RWPE2 (cell line): ENCODE measurements around the gene SYTL3.
"Not testable (repeated sequence)": the region's sequence is repeated elsewhere in the genome, so short reads cannot be mapped to it uniquely, and the experiment has no call there.

ENCODE experiments used
- ATAC-seq: fragments of 200-7000 bp; cut with Tn5 transposase; 3 replicates; pipeline ENCODE4 v1.9.1; 2021; ENCODE audit warnings: low read depth
- DNase-seq: peaks from one replicate; pipeline ENCODE4 v3.0.0-alpha.2; 2020; ENCODE audit warnings: low spot score
- H3K27ac ChIP-seq: fragments of 450-650 bp; 2 replicates; pipeline ENCODE4 v1.5.1; 2017; ENCODE audit warnings: mild to moderate bottlenecking; ENCODE audit not compliant: poor library complexity, severe bottlenecking
- H3K27me3 ChIP-seq: fragments of 250-450 bp; sonication (Bioruptor Pico); 2 replicates; pipeline ENCODE4 v1.5.1; 2021; ENCODE audit warnings: mild to moderate bottlenecking, moderate library complexity; ENCODE audit not compliant: insufficient read depth, poor library complexity, severe bottlenecking
- H3K36me3 ChIP-seq: fragments of 250-450 bp; sonication (Bioruptor Pico); 2 replicates; pipeline ENCODE4 v1.5.1; 2020; ENCODE audit warnings: low read depth, mild to moderate bottlenecking, moderate library complexity
- H3K4me1 ChIP-seq: fragments of 250-450 bp; sonication (Bioruptor Pico); 2 replicates; pipeline ENCODE4 v1.5.1; 2021; ENCODE audit warnings: mild to moderate bottlenecking, moderate library complexity; ENCODE audit not compliant: insufficient read depth, poor library complexity, severe bottlenecking
- H3K4me3 ChIP-seq: fragments of 250-450 bp; sonication (Bioruptor Pico); 2 replicates; pipeline ENCODE4 v1.5.1; 2021; ENCODE audit warnings: mild to moderate bottlenecking, moderate library complexity; ENCODE audit not compliant: severe bottlenecking
- H3K9me3 ChIP-seq: fragments of 250-450 bp; sonication (Bioruptor Pico); 2 replicates; pipeline ENCODE4 v1.5.1; 2021; ENCODE audit warnings: mild to moderate bottlenecking, moderate library complexity; ENCODE audit not compliant: severe bottlenecking
- CTCF ChIP-seq: fragments of 450-650 bp; IDR thresholded peaks from one replicate; pipeline ENCODE4 v1.5.1; 2017; ENCODE audit warnings: mild to moderate bottlenecking, moderate library complexity; ENCODE audit not compliant: poor library complexity, severe bottlenecking

SYTL3 gene

GRCh38 chr6:158789115-158789917 is 139.5 kb downstream of the SYTL3 start:
- TF ChIP-seq CTCF: no peak
- H3K27me3 ChIP-seq: no peaks in the 10 kb centered on the region
- no peak for ATAC-seq
- no peaks in the 10 kb centered on the region for H3K9me3 ChIP-seq
- no peak for DNase-seq
- H3K4me3 ChIP-seq: no peak overlapping the region
- H3K36me3 ChIP-seq: peaks cover 83% of the 10 kb centered on the region
- H3K4me1 ChIP-seq: peaks cover 39% of the 10 kb centered on the region
- H3K27ac ChIP-seq: peak overlapping the region; percentile 92

- Histone ChIP-seq H3K27me3 (no peaks in the 10 kb centered on the region), H3K4me1 (peaks cover 42% of the 10 kb centered on the region), H3K4me3 (no peak overlapping the region), H3K27ac (peak overlapping the region; percentile 7), H3K9me3 (no peaks in the 10 kb centered on the region), H3K36me3 (peaks cover 79% of the 10 kb centered on the region)
- ATAC-seq (no peak), DNase-seq (no peak)
- no peak for TF ChIP-seq CTCF
Measured at GRCh38 chr6:158791274-158791855, 141.5 kb downstream of the SYTL3 start.

- peaks cover 39% of the 10 kb centered on the region for H3K4me1 ChIP-seq
- peak overlapping the region; percentile 7 for H3K27ac ChIP-seq
- not testable (repeated sequence) for ATAC-seq, DNase-seq, H3K9me3 ChIP-seq, H3K27me3 ChIP-seq, H3K4me3 ChIP-seq
- H3K36me3 ChIP-seq: peaks cover 76% of the 10 kb centered on the region
Measured at GRCh38 chr6:158792505-158792904, 142.7 kb downstream of the SYTL3 start.

GRCh38 chr6:158793432-158793831 is 143.6 kb downstream of the SYTL3 start:
- ATAC-seq: peak; percentile 75
- no peak overlapping the region for H3K27ac ChIP-seq

GRCh38 chr6:158795516-158795915 is 145.7 kb downstream of the SYTL3 start:
- no peak for TF ChIP-seq CTCF
- peaks cover 65% of the 10 kb centered on the region for H3K4me1 ChIP-seq
- DNase-seq (no peak), ATAC-seq (no peak)
- no peaks in the 10 kb centered on the region for H3K27me3 ChIP-seq
- H3K4me3 ChIP-seq: no peak overlapping the region
- H3K9me3 ChIP-seq: no peaks in the 10 kb centered on the region
- peak overlapping the region; percentile 10 for H3K27ac ChIP-seq
- peaks cover 71% of the 10 kb centered on the region for H3K36me3 ChIP-seq

More at GRCh38 chr6:158793432-158793831, 143.6 kb downstream of the SYTL3 start:
- H3K9me3 ChIP-seq: no peaks in the 10 kb centered on the region
- H3K4me3 ChIP-seq: no peak overlapping the region
- no peak for DNase-seq
- peaks cover 45% of the 10 kb centered on the region for H3K4me1 ChIP-seq
- TF ChIP-seq CTCF: peak; percentile 46
- peaks cover 74% of the 10 kb centered on the region for H3K36me3 ChIP-seq
- H3K27me3 ChIP-seq: no peaks in the 10 kb centered on the region
